ENCODE results near the gene PHLDA1. TPM values are rescaled to one million over a fixed set of nuclear protein-coding genes. Genes with fewer than 3 reads are reported as not detected.

The PHLDA1 gene
- total and polyA plus RNA-seq, 2 donors (not counting 1 experiment from before 2014, with no cell fraction given): 1.0 to 1.7 TPM

DNA sequence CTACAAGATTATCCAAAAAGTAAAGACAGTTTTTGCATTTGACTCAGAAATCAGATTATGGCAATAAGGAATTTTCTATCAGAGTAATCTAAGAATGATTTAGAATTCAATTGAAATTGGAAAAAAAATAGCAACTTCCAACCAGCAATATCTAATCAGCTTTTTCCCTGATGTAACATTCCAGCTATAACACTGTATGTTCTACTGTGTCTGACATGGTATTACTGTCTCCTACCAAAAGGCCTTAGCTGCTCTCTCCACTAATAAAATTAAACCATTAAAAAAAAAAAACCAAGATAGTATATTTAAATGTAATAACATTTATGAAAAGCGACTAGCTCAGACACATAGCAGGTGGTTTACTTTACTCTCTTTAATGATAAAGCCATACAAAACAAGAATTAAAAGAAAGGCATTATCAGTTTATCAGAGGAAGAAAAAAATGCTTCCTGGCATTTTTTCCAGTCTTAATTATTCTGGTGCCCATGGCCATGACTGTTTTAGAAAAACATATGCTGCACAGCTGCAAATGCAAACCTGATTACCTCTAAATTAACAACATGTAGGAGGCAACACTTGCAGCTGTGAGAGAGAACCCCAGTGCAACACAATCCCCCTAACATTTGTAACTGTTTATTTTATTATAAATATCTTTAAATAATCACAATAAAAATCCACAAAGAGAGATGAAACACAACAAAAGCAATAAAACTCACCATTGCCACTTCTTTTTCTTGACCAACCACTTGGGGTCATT, 28.8 kb downstream of the PHLDA1 start:
- H3K79me2 ChIP-seq (ENCODE audit: control insufficient read depth, insufficient read depth, low read length): no peaks in the 10 kb centered on the region
- DNase-seq (no peak), ATAC-seq (ENCODE audit: low read depth) (no peak)
- no peak overlapping the region for H3K4me2 ChIP-seq (replicated peaks; ENCODE audit: low read depth, low read length, poor library complexity, severe bottlenecking)
- no peak overlapping the region for H2AFZ ChIP-seq (ENCODE audit: insufficient read depth, low read depth, low read length, poor library complexity, severe bottlenecking)
- WGBS (ENCODE audit: insufficient coverage): no CpG with 5 or more reads among the region's 1 CpG
- H4K20me1 ChIP-seq (ENCODE audit: control insufficient read depth, insufficient read depth, low read length, poor library complexity, severe bottlenecking): no peaks in the 10 kb centered on the region
- intact Hi-C loops (cut with micrococcal nuclease): no loop called here
- ChIA-PET CTCF (interaction anchor here (0.7 to 1.2 kb wide), 2 partner anchors 9 to 28 kb away, joined by 4 read pairs; partner anchors contain the start of gene PHLDA1), POLR2A (no interaction called here)
- Mint-ChIP-seq H3K4me3 (no peak overlapping the region), H3K4me1 (no peaks in the 10 kb centered on the region), H3K27ac (no peak overlapping the region), H3K9me3 (ENCODE audit: insufficient read depth) (peaks cover 6% of the 10 kb centered on the region), H3K27me3 (peaks cover 20% of the 10 kb centered on the region)
- H3K4me3 ChIP-seq (ENCODE audit: control extremely low read depth in 1 of 5, extremely low read depth in 1 of 5, insufficient read depth in 1 of 5, low read depth in 2 of 5, low read length in 4 of 5): no peak overlapping the region
- peaks cover 0 to 5% (median 0%) of the 10 kb centered on the region in 3 donors for H3K9me3 ChIP-seq (ENCODE audit: control extremely low read depth in 1 of 3, control insufficient read depth in 2 of 3, insufficient read depth in 1 of 3, low read length in 2 of 3)
- no peaks in the 10 kb centered on the region for H3K36me3 ChIP-seq (replicated peaks in 1 of 2; ENCODE audit: control extremely low read depth in 1 of 2, control insufficient read depth in 1 of 2, extremely low read depth in 1 of 2, insufficient read depth in 2 of 2, low read length in 1 of 2)
- H3K4me1 ChIP-seq (ENCODE audit: control insufficient read depth in 2 of 2, insufficient read depth in 2 of 2, low read length in 2 of 2): no peaks in the 10 kb centered on the region
- H3K27me3 ChIP-seq (replicated peaks in 1 of 4; ENCODE audit: control extremely low read depth in 1 of 4, control insufficient read depth in 3 of 4, insufficient read depth in 4 of 4, low read length in 3 of 4): peaks cover 0 to 3% (median 0%) of the 10 kb centered on the region in 4 experiments
- no peak overlapping the region for H3K9ac ChIP-seq (ENCODE audit: low read length)
- no peak overlapping the region for H3K27ac ChIP-seq (ENCODE audit: low read length in 2 of 2)
- TF ChIP-seq CTCF (IDR thresholded peaks at IDR 0.05) (no peak), EZH2 (IDR thresholded peaks at IDR 0.05; ENCODE audit: borderline replicate concordance, insufficient read depth, low read depth, low read length, poor library complexity, severe bottlenecking) (no peak)
